ENCODE results near the gene HLCS. TPM values are rescaled to one million over a fixed set of nuclear protein-coding genes. Genes with fewer than 3 reads are reported as not detected.

Gene HLCS
- total RNA-seq, 1 donor from 2014 or later, result 12.3 TPM

DNA sequence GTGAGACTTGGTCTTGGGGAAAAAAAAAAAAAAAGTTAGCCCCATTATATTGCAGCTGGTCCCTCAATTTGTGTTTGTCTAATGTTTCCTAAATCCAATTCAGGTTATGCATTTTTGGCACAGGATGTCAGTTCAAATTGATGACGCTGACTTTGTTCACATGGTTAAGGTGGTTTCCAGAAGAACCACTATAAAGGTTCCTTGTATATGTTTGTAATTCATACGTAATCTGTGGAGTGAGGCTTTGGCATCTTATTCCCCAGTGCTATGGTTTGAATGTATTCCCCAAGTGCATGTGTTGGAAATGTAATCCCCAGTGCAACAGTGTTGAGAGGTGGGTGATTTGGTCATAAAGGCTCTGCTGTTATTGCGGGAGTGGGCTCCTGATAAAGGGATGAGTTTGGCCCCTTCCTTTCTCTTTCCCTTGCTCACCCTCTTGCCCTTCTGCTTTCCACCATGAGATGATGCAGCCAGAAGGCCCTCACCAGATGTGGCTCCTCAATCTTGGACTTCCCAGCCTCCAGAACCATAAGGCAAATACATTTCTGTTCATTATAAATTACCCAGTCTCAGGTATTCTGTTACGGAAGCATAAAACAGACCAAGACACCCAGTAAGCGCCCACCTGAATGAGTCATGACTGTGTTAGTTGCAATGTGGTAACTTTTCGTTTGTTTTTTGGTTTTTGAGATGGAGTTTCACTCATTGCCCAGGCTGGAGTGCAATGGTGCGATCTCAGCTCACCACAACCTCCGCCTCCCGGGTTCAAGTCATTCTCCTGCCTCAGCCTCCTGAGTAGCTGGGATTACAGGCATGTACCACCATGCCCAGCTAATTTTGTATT is 19.5 kb upstream of the HLCS start:
- DNase-seq (ENCODE audit: low read depth in 2 of 2), result no peak

DNA sequence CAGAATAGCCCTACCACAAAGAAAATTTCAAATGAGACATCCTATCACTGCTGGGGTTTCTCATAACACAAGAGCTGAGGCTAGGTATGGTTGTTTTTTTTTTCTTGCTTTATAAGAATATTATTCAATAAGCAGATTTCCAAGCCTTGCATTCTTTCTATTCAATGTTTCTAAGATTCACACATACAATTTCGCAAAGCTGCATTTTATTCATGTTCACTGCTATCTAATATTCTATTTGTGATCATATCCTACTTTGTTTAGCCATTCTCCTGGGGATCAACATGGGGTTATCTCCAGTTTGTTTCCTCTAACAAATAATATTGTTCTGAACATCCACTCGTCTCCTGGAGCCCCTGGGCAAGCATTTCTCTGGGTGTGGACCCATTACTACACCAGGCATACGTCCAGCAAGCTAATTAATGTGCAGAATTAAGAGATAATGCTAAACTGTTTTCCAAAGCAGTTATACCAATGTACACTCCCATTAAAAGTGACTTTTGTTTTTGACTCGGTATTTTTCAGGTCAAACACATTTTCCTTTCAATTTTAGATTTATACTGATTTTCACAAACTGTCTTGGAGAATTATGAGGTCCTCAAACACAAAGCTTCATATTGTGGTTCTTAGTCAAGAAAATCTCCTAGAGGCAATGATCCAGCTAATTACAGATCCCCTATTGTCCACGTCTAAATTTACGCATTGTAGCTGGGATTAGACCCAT is 15.7 kb upstream of the HLCS start:
- DNase-seq (ENCODE audit: low read depth in 2 of 2), result no peak

DNA sequence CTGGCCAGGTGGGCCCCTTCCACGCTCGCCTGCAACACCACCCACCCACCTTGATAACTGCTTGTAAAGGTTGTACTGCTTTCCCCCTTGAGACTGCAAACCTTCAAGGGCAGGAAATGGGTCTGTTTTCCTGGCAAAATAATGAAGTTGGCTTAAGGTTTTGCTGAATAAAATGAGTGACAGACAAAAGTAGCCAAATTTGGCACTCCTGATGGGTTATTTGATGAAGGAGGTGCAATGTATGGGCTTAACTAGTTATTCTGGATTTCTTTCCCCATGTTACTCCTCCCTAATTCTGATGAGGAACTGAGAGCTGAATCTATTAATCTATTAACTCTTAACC is 14.6 kb upstream of the HLCS start:
- no peak for DNase-seq (ENCODE audit: low read depth in 2 of 2)

DNA sequence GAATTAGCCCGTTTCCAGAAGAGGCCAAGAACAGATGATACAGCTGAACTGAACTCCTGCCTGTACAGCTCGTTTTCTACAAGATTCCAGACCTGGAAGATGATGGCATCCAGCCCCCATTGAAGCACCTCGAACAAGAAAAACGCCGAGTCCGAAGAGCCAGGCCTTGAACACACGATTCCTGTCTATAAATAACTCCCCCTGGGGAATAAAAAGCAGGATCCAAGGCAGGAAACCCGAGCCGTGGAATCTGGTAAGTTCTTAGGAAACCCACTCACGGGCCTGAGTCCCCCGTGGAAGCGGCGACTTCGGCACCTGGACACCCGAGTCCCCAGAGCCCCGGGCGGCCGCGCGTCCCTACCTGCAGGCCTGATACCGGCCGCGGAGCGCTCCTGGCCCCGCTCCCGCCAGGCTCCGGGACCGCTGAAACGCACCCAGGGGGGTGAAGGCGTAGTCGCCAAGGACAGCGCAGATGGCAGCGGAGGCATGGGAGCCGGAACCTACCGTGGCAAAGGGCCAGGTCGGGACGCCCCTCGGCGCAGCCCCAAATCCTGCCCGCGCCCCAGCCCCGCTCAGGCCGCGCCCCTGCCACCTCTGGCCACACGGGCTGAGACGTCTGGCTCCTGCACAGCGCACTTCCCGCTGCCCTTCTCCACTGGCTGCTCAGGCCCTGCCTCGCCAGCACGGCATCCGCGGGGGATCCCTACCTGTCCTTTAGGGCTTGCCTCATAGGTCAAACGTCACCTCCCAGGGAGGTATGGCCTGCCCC is 14.0 kb upstream of the HLCS start:
- DNase-seq (ENCODE audit: low read depth in 2 of 2), result peak in 1 of 2 donors; percentile 11

DNA sequence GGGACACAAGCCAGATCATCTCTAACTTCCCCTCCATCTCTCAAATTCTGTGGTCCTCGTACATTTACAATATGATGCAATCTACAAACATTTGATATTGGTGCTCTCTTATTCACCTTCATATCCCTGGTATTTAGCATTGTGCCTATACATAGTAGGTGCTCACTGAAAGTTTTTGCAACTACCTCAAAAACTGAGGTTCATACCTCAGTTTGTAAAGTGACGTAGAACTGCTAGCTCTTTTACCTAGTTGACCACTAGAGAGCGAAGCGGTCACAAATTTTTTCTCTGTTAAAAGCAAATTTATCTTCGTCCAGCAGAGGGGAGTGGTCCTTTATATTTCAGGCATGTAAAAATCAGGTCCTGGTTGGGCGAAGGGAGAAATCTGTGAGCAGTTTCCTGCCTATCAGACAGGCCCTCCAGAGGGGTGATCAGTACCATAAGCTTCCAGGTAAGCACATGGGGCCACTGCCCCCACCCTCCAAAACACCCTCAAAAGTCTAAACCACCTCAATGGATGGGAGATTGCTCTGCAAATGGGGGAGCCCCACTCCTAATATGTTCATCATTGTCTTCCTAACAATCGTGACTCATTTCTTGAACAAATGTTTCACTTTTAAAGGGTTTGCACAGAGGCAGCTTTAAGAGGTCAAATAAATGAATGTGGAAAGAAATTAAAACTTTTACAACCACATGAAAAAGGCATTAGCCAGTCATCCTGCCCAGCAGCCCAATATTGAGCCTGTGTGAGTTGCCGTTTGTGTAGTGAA is 10.6 kb upstream of the HLCS start:
- DNase-seq (ENCODE audit: low read depth in 2 of 2), result peak; percentile 81 to 90

DNA sequence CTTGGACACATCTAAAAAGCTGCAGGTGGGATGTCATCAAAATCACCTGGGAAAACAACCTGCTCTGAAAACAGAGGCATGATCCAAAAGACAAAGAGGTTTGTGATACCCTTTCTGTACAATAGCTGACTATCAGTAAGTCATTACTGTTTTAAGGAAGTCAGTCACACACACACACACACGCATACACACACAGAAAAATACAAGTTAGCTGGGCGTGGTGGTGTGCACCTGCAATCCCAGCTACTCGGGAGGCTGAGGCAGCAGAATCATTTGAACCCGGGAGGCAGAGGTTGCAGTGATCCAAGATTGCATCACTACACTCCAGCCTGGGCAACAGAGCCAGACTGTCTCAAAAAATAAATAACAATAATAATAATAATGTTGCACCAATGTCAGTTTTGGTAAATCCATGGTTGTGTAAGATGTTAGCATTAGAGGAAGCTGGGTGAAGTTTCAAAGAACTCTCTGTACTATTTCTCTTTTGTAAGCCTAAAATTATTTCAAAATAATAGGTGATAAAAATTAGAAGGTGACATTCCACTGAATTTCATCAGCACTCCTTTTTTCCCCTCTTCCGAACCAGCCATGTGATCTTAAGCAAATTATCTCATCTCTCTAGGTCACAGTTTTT is 9.9 kb upstream of the HLCS start:
- no peak for DNase-seq (ENCODE audit: low read depth in 2 of 2)

DNA sequence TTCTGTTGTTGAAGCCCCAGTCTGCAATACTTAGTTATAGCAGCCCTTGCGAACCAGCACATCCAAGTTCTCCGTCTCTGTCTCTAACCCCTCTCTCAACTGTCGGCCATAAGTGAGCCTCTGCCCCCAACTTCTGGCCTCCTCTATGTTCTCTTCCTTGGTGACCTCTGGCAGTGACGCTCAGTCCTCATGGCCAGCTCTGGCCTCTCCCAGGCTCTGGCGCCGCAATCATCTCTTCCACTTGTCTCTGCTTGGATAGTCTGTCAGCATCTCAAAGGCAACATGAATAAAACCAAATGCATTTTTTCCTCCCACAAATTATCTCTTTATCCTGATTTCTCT is 8.4 kb upstream of the HLCS start:
- no peak for DNase-seq (ENCODE audit: low read depth in 2 of 2)

DNA sequence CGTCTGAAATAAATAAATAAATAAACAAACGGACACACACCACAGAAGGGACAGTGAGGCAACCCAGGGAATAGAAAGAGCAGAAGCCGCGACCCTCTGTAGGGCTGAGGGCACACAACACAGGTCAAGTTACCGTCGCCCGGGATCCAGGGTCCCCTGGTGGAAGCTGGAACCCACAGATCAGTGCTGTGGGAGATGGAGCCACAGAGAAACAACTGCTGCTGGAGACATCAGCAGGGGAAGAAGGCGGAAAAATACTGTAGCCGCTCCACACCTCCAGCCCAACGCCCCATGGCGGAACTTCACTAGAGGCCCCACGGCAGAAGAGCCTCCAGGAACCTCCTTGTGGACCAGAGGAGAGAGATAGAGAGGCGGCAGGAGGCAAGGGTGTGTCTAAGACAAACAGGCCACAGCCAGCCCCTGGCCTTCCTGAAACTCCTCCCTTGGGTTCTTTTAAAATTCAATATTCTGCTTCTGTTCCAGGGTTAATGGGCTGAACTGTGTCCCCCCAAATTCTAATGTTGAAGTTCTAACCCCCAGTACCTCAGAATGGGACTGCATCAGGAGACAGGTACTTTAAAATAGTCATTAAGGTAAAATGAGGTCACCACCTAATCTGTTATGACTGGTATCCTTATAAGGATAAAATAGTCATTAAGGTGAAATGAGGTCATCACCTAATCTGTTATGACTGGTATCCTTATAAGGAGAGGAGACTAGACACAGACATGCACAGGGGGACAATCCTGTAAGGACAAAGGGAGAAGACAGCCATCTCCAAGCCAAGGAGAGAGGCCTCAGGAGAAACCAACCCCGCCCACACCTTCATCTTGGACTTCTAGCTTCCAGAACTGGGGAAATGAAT is 7.7 kb upstream of the HLCS start:
- no peak for DNase-seq (ENCODE audit: low read depth in 2 of 2)

DNA sequence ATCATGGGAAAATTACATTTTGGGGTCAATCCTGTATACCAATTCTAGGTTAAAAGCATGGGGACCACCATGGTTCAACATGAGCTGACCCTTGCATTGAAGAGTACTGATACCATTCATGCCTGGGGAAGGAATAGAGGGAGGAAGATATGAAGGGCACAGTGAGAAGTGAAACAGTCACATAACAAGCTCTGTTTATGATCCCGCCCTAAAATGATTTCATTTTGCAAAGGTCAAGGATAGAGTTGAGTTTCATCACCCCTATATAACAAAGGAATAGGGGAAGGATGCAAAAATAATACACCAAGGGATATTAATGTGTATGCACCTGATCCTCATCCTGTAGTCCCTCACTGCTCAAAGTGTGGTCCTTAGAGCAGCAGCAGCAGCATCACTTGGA is 2.5 kb upstream of the HLCS start:
- DNase-seq (ENCODE audit: low read depth in 2 of 2), result no peak

DNA sequence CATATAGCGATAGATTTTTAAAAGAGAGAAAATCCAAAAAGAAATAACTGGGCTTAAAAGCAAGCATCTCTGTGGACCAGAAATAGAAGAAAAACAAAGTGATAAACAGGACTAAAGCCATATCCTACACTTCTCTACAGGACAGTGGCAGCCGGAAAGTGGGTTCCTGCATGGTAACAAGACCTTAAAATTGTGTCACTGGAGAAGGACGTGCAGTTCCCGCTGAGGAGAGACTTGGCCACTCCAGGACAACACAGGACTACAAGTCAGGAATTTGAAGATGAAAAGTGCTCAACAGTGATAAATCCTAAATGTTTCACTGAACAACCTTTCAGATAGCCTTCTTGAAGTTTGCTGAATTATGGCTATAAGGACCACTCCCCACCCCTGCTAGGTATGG is 1.9 kb upstream of the HLCS start:
- no peak for DNase-seq (ENCODE audit: low read depth in 2 of 2)

DNA sequence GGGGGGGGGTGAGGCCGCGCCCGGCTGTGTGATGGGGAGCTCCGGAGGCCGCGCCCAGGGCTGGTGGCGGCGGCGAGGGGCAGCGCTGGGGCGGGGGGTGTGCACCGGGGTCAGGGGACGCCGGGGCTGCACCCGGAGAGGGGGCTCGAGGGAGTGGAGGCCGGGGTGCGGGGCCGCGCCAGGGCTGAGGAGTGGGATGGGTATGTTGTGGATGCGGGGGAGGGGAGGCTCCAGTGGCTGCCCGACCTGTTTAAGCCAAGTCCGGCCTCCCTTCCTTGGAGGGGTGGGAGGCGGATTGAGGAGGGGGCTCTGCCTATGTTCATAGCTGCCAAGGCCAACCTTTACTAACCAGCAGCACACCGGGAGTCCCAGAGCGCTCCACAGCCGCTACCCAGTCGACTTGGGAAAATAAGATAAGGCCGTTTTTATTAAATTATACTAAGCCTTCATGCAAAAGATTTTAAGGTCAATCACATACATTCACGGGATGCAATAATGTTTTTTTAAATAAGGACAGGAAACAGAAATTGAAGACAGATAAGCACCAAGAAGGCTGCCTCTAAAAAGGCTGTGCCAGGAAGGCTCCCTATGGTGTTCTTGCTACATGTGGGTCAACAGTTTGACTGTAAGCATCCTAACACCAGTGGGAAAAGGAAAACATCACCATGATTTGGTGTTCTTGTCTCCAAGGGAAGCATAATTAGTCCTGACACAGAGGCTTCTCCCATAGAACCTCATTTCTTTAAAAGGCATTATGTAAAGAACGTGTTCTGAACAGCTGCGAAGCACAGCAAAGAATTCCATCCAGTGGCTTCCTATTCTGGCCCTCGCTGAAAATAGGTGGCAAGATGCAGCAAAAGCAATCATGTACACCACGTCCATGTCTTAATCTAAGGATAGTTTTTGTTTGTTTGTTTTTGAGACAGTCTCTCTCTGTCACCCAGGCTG is 626 bp upstream of the HLCS start:
- DNase-seq (ENCODE audit: low read depth in 2 of 2), result peak; percentile 24 to 45

DNA sequence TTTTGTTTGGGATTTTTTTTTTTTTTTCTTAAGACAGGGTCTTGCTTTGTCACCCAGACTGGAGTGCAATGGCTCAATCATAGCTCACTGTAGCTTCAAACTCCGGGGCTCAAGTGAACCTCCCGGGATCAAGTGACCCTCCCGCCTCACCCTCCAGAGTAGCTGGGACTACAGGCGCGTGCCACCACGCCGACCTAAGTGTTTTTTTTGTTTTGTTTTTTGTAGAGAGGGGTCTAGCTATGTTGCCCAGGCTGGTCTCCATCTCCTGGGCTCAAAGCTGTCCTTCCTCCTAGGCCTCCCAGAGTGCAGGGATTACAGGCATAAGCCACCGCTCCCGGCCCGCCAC is 776 bp downstream of the HLCS start:
- no peak for DNase-seq (ENCODE audit: low read depth in 2 of 2)

DNA sequence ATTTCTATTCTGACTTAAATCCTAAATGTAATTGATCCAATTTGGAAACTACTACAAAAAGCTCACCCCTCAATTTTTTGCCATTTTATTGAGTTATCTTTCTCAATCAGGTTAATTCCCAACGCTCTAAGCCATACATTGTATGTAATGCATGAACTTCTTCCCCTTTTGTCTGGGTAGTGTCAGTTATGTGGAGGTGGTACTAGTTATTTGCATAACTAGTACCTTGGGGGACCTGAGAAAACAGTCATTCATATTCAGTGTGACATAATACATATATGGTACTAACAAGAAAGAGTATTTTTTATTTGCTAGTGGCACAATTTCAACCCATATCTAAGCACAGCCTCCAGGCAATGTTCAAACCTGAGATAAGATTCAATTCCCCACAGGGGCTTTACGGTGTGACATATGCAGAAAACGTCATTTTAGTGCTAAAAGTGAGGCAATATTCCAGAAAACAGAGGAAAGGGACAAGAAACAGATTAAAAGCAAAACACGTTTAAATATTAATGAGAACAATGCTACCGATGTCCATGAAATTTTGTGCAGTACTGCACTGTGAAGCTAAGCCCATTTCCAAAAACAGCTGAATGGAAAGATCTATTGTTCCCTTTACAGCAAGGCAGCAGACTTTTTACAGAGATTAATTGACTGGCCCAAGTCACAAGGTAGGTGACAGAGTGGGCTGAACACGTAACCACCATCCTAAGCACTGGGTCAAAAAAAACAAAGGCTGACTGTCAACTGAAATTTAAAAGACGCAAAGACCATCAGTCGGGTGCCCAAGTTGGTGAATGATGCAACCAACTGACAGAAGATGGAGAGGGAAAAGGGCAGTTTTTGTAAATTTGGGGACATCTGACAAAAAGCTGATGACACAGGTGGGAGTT is 1.4 kb downstream of the HLCS start:
- DNase-seq (ENCODE audit: low read depth in 2 of 2), result peak in 1 of 2 donors; percentile 28

DNA sequence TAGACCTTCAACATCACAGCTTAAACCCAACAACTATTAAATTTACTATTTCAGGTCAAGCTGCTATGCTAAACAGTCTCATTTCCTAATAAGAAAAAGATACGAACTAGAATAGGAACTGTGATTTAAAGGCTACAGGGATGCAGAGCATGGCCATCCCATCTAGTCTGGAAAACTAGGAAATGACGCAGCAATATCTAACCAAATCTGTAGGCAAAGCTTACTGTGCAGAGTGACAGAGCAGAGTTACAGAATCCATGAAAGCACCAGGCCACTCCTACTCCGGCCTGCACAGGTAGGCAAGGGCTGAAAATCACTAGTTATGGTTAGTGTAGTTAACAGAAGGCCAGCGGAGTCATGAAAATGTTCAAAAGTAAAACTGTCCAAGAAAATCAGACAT is 2.1 kb downstream of the HLCS start:
- DNase-seq (ENCODE audit: low read depth in 2 of 2), result no peak

DNA sequence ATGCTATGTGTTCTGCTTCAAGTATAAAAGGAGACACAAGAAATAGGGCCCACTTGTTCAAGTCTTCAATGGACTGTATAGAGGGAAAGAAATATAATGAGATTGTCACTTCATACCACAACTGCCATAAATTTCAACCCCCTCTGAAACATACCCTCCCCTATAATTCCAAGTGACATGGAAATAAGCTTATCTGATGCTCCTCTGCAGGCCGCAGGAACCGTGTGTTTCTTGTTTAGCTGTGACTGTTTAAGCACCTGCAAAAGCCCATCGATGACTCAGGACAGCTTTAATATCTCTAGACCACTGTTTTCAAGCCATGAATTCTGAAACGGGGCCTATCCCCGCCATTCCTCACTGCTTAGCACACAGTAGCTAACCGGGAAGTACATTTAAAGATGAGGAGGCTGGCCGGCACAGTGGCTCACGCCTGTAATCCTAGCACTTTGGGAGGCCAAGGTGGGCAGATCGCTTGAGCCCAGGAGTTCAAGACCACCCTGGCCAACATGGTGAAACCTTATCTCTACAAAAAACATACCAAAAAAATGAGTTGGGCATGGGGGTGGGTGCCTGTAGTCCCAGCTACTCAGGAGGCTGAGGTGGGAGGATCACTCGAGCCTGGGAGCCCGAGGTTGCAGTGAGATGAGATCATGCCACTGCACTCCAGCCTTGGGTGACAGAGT is 4.2 kb downstream of the HLCS start:
- no peak for DNase-seq (ENCODE audit: low read depth in 2 of 2)

DNA sequence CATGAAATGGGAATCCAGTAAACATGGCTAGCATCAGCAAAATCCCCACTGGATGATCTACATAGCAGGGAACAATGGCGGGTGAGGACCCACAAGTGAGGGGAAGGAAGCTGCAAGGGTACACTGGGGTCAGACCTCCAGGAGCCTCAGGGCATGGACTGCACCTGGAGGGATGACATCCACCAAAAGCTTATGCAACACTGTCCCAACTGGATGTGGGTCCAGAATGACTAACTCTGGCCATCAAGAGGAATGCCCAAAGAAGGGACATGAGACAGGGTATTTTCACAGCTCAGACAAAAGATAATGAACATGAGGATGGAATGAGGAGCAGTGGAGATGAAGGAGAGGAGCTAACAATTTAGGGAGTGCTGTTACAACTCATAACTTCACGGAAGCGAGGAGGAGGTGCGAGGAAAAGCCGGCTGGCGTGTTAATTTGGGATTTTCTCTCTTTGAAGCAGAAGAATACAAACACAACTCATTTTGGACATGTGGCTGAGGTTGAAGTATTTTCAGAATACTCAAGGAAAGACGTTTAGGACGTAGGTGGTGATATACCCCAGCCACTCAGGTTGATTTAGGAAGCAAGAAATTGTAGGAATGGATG is 5.7 kb downstream of the HLCS start:
- no peak for DNase-seq (ENCODE audit: low read depth in 2 of 2)
